HFFc6 (cell line): ENCODE data around the gene TFRC. TPM values are rescaled to one million over a fixed set of nuclear protein-coding genes. Genes with fewer than 3 reads are reported as not detected.
"Not testable (repeated sequence)": the region's sequence is repeated elsewhere in the genome, so short reads cannot be mapped to it uniquely, and the experiment has no call there.

Experiments used
- DNase-seq: peaks from one replicate; pipeline ENCODE4 v3.0.0-alpha.2; 2018
- H3K27ac Mint-ChIP-seq: 2 replicates; pipeline ENCODE4 v1.8.0; 2020; ENCODE audit warnings: mild to moderate bottlenecking, mixed read lengths
- H3K27me3 Mint-ChIP-seq: 2 replicates; pipeline ENCODE4 v1.8.0; 2021; ENCODE audit warnings: mild to moderate bottlenecking, moderate library complexity, mixed read lengths; ENCODE audit not compliant: insufficient read depth
- H3K36me3 Mint-ChIP-seq: 2 replicates; pipeline ENCODE4 v1.8.0; 2021; ENCODE audit warnings: low read depth, mixed read lengths
- H3K4me1 Mint-ChIP-seq: 2 replicates; pipeline ENCODE4 v1.8.0; 2020; ENCODE audit warnings: low read depth, mixed read lengths
- H3K4me3 Mint-ChIP-seq: 2 replicates; pipeline ENCODE4 v1.8.0; 2020; ENCODE audit warnings: mild to moderate bottlenecking, moderate library complexity, mixed read lengths
- H3K9me3 Mint-ChIP-seq: 2 replicates; pipeline ENCODE4 v1.8.0; 2020; ENCODE audit warnings: mild to moderate bottlenecking, mixed read lengths
- total RNA-seq, 6 experiments: library from RNA; stranded (reverse); fragmentation: NEBNext Ultra II Directional; extraction: Animal tissue kit (Norgen Biotek cat#: 25700); gene quantifications; 2 replicates in 1 of 6; 3 replicates in 5 of 6; pipeline ENCODE4 v1.2.3, GENCODE V29; 2021
- TF ChIP-seq, protein P1 (sequence below): fragments of 200-600 bp; sonication (generic); IDR thresholded peaks from 2 replicates; pipeline ENCODE4 v1.5.0; 2021; ENCODE audit warnings: antibody characterized with exemption, mild to moderate bottlenecking

The TFRC gene
- total RNA-seq, 6 experiments from 2014 or later = 119 to 144 (median 132) TPM

DNA sequence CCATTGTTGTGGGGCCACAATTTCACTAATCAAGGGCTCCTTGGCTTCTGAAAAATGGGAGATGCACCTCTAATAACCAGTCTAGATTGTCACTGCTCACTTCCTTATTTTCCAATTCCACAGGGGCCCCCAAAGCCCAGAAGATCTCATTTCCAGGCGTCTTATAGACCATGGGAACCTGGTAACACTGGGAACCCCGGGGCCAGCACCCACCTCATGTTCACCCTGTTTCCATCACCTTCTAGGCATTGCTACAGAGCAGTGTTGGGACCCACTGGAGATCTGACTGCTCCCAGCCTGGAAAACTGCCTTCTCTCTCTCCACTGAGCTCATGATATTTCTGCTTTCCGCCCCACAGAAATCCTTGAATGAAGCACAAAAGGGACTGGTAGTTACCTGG, 61.5 kb downstream of the TFRC start:
- TF ChIP-seq, protein P1, sequence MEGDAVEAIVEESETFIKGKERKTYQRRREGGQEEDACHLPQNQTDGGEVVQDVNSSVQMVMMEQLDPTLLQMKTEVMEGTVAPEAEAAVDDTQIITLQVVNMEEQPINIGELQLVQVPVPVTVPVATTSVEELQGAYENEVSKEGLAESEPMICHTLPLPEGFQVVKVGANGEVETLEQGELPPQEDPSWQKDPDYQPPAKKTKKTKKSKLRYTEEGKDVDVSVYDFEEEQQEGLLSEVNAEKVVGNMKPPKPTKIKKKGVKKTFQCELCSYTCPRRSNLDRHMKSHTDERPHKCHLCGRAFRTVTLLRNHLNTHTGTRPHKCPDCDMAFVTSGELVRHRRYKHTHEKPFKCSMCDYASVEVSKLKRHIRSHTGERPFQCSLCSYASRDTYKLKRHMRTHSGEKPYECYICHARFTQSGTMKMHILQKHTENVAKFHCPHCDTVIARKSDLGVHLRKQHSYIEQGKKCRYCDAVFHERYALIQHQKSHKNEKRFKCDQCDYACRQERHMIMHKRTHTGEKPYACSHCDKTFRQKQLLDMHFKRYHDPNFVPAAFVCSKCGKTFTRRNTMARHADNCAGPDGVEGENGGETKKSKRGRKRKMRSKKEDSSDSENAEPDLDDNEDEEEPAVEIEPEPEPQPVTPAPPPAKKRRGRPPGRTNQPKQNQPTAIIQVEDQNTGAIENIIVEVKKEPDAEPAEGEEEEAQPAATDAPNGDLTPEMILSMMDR = no peak
- Mint-ChIP-seq H3K9me3 (no peaks in the 10 kb centered on the region), H3K27ac (no peak overlapping the region), H3K4me3 (no peak overlapping the region), H3K4me1 (peaks cover 8% of the 10 kb centered on the region), H3K27me3 (peaks cover 9% of the 10 kb centered on the region), H3K36me3 (no peaks in the 10 kb centered on the region)
- DNase-seq = no peak

DNA sequence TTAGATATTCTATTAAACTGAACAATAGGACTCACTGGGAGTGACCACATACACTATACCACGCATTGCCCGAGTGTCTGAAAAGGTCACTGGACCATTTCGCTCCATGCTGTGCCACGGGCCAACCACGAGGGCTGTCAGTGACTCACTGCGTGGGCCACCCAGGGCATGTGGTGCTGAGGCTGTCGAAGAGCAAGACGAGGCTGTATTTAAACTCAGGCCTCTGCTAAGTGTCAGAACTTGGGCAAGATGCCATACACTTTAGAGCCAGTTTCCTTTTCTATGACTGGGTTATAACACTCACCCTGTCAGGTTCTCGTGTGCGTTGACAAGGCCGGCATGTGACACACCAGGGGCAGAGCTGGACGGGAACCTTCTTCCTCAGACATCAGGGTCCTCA, 62.3 kb downstream of the TFRC start:
- not testable (repeated sequence) for H3K36me3 Mint-ChIP-seq, H3K27me3 Mint-ChIP-seq, H3K4me1 Mint-ChIP-seq, H3K4me3 Mint-ChIP-seq, H3K9me3 Mint-ChIP-seq, DNase-seq, H3K27ac Mint-ChIP-seq

DNA sequence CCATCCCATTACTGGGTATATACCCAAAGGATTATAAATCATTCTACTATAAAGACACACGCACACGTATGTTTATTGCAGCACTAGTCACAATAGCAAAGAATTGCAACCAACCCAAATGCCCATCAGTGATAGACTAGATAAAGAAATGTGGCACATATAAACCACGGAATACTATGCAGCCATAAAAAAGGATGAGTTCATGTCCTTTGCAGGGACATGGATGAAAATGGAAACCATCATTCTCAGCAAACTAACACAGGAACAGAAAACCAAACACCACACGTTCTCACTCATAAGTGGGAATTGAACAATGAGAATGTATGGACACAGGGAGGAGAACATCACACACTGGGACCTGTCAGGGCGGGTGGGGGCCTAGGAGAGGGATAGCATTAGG, 63.7 kb downstream of the TFRC start:
- not testable (repeated sequence) for H3K9me3 Mint-ChIP-seq, H3K4me3 Mint-ChIP-seq, H3K27me3 Mint-ChIP-seq, H3K36me3 Mint-ChIP-seq, H3K4me1 Mint-ChIP-seq, DNase-seq, H3K27ac Mint-ChIP-seq

DNA sequence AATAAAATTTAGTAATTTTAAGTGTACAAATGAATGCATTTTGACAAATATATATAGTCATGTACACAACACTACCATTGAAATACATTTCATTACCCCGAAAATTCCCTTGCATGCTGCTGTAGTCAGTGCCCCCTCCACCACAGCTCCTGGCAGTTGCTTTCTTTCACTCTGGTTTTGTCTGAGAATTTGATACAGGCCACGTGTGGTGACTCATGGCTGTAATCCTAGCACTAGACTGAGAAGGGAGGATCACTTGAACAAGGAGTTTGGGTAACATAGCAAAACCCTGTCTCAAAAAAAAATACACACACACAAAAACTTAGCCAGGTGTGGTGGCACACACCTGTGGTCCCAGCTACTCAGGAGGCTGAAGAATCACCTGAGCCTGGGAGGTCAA, 65.4 kb downstream of the TFRC start:
- peak; percentile 54 for DNase-seq
- Mint-ChIP-seq H3K4me3 (no peak overlapping the region), H3K4me1 (peaks cover 21% of the 10 kb centered on the region), H3K9me3 (peaks cover 3% of the 10 kb centered on the region; the same call in 1 of the 2 replicates), H3K27ac (no peak overlapping the region), H3K36me3 (no peaks in the 10 kb centered on the region), H3K27me3 (peaks cover 10% of the 10 kb centered on the region)
- TF ChIP-seq, protein P1 = no peak

DNA sequence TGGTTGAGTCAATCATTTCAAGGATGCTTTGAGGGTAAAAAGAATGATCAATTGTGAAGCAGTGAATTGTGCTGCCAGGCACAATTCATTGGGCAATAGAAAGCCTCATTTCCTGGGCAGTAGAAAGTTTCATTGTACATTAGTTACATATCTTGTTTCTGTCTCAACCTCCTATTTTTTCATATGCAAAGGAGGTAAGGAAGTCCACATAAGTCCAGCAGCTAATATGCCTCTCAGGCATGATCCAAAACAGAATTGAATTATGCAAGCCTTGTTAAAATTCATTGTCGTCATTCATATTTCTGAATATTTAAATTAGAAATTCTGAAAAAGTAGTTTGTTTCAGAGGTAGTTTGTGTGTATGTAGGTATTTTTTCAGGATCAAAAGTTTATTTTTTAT, 65.8 kb downstream of the TFRC start:
- Mint-ChIP-seq H3K27me3 (peaks cover 10% of the 10 kb centered on the region), H3K4me3 (no peak overlapping the region)
- TF ChIP-seq, protein P1 = no peak

DNA sequence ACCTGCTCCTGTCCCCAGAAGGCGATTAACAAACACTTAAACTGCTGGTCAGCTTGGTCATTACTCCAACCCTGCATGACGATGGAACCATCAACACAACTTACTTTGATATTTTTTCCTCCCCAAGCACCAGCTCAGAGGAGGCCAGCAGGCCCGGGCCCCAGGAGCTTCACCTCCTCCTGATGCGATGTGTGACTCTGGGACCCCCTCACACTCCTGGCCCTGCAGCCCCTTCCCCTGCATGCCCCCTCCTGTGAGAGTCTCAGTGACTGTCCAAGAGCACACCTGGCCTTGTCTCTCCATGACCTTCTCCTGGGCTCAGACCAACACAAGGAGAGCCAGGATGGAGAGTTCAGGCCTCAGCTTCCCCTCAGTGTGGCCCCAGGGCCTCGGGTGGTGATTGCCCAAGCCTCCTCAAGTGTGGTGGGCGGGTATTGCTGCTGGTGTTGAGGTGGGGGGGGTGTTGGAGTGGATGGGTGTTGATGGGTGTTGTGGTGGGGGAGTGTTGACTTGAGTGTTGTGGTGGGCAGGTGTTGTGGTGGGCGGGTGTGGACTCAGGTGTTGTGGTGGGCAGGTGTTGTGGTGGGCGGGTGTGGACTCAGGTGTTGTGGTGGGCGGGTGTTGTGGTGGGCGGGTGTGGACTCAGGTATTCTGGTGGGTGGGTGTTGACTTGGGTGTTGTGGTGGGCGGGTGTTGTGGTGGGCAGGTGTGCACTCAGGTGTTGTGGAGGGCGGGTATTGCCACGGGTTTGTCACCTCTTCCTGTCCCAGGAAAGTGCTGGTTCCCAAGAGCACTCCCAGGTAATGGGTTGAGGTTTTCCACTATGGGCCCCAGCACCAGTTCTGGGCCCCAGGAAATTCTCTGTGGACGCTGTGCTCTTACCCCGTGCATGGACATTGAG, 68.1 kb downstream of the TFRC start:
- TF ChIP-seq, protein P1 = no peak
- H3K4me3 Mint-ChIP-seq = no peak overlapping the region
- peaks cover 15% of the 10 kb centered on the region for H3K27me3 Mint-ChIP-seq
- no peak for DNase-seq
- no peak overlapping the region for H3K27ac Mint-ChIP-seq
- peaks cover 12% of the 10 kb centered on the region; the same call in 1 of the 2 replicates for H3K9me3 Mint-ChIP-seq
- peaks cover 21% of the 10 kb centered on the region for H3K4me1 Mint-ChIP-seq
- H3K36me3 Mint-ChIP-seq = no peaks in the 10 kb centered on the region

More for the DNA sequence above, 65.8 kb downstream of the TFRC start:
- peaks cover 8% of the 10 kb centered on the region; the same call in 1 of the 2 replicates for H3K9me3 Mint-ChIP-seq
- no peak overlapping the region for H3K27ac Mint-ChIP-seq
- peaks cover 21% of the 10 kb centered on the region for H3K4me1 Mint-ChIP-seq
- no peak for DNase-seq
- H3K36me3 Mint-ChIP-seq = no peaks in the 10 kb centered on the region
